Measurements from ENCODE around the gene STKLD1.

- TF ChIP-seq CTCF (IDR thresholded peaks at IDR 0.05), result no peak
- TF ChIP-seq POLR2A (IDR thresholded peaks at IDR 0.05), result no peak
Observed at GRCh38 chr9:133386338-133386737, 10.2 kb downstream of the STKLD1 start.

Measured in esophagus squamous epithelium (tissue), 4 donors.